AG04449 (cell line): ENCODE data around the gene AGT.

ENCODE experiments used
- CTCF ChIA-PET: fragments of 350-600 bp; formaldehyde crosslinking; extraction: SDS; loops from one replicate; lab custom pipeline; 2021; ENCODE audit warnings: antibody characterized with exemption; lab: Yijun Ruan, JAX
- POLR2A ChIA-PET: fragments of 400-600, 350-600 bp; formaldehyde crosslinking; extraction: SDS; loops from one replicate; lab custom pipeline; 2020; ENCODE audit warnings: antibody characterized with exemption, inconsistent platforms; lab: Yijun Ruan, JAX
- DNase-seq: peaks from one replicate; pipeline ENCODE4 v3.0.0-alpha.2; 2010; ENCODE audit warnings: low read depth, low spot score
- H3K4me3 ChIP-seq: 2 replicates; pipeline ENCODE4 v1.5.1; 2011; ENCODE audit warnings: low read depth, mild to moderate bottlenecking, control low read depth, low read length
- CTCF ChIP-seq: IDR thresholded peaks from one replicate; pipeline ENCODE4 v1.5.1; 2011; ENCODE audit warnings: mild to moderate bottlenecking, moderate library complexity, low read length, control low read depth, inconsistent platforms; ENCODE audit not compliant: insufficient read depth; ENCODE audit errors: missing control alignments

AGT gene

GRCh38 chr1:230686747-230687146 lies 27.2 kb downstream of the AGT start:
- CTCF ChIA-PET, result interaction anchor here (1.2 to 1.8 kb wide), 3 partner anchors 45 to 86 kb away, joined by 3 to 4 read pairs (median 4); no protein-coding TSS in a partner anchor

GRCh38 chr1:230684998-230685397 lies 28.9 kb downstream of the AGT start:
- ChIA-PET POLR2A (no interaction called here), CTCF (interaction anchor here (1.2 kb wide), 1 partner anchor 11 kb away, joined by 3 read pairs; no protein-coding TSS in a partner anchor)
- no peak overlapping the region for H3K4me3 ChIP-seq
- TF ChIP-seq CTCF, result no peak
- no peak for DNase-seq

More at GRCh38 chr1:230686747-230687146, 27.2 kb downstream of the AGT start:
- no peak for DNase-seq
- H3K4me3 ChIP-seq, result no peak overlapping the region
- POLR2A ChIA-PET, result no interaction called here
- TF ChIP-seq CTCF, result no peak

GRCh38 chr1:230684146-230684545 lies 29.8 kb downstream of the AGT start:
- CTCF ChIA-PET, result interaction anchor here (1.2 kb wide), 1 partner anchor 11 kb away, joined by 3 read pairs; no protein-coding TSS in a partner anchor
- H3K4me3 ChIP-seq, result no peak overlapping the region
- POLR2A ChIA-PET, result no interaction called here
- DNase-seq, result no peak
- TF ChIP-seq CTCF, result no peak

- CTCF ChIA-PET, result interaction anchor here (1.2 kb wide), 1 partner anchor 38 kb away, joined by 4 read pairs; no protein-coding TSS in a partner anchor
- DNase-seq, result peak; percentile 26
- H3K4me3 ChIP-seq, result no peak overlapping the region
- TF ChIP-seq CTCF, result no peak
- POLR2A ChIA-PET, result interaction anchor here (0.6 kb wide), 1 partner anchor 23 kb away, joined by 4 read pairs; no protein-coding TSS in a partner anchor
Observed at GRCh38 chr1:230682882-230683610, 30.9 kb downstream of the AGT start.

GRCh38 chr1:230682274-230682673 lies 31.6 kb downstream of the AGT start:
- POLR2A ChIA-PET, result no interaction called here
- DNase-seq, result no peak
- no peak overlapping the region for H3K4me3 ChIP-seq
- no peak for TF ChIP-seq CTCF
- CTCF ChIA-PET, result interaction anchor here (0.8 to 1.2 kb wide), 5 partner anchors 9 to 115 kb away, joined by 3 to 5 read pairs (median 4); no protein-coding TSS in a partner anchor

- no peak overlapping the region for H3K4me3 ChIP-seq
- POLR2A ChIA-PET, result no interaction called here
- CTCF ChIA-PET, result interaction anchor here (0.8 to 1.2 kb wide), 4 partner anchors 8 to 116 kb away, joined by 3 to 5 read pairs (median 4); no protein-coding TSS in a partner anchor
- peak; percentile 44 for DNase-seq
- TF ChIP-seq CTCF, result no peak
Observed at GRCh38 chr1:230681599-230681998, 32.3 kb downstream of the AGT start.
